CD4-positive, alpha-beta T cell (primary cell): Measurements from ENCODE around the gene MRPL12. TPM values are rescaled to one million over a fixed set of nuclear protein-coding genes. Genes with fewer than 3 reads are reported as not detected.

Experiments
- ATAC-seq: fragments of 200-7000 bp; cut with Tn5 transposase; one replicate; pipeline ENCODE4 v1.10.0; 2022; ENCODE audit warnings: mild to moderate bottlenecking; ENCODE audit not compliant: poor library complexity
- CTCF ChIA-PET: fragments of 350-600 bp; sonication (Branson Sonifier 250); formaldehyde crosslinking; loops from one replicate; lab custom pipeline; 2021; ENCODE audit warnings: antibody characterized with exemption, inconsistent platforms; lab: Charles Lee
- POLR2A ChIA-PET: fragments of 350-600 bp; sonication (Branson Sonifier 250); formaldehyde crosslinking; loops from one replicate; lab custom pipeline; 2021; ENCODE audit warnings: antibody characterized with exemption, inconsistent platforms; lab: Charles Lee
- DNase-seq, 14 experiments: peaks; one replicate each; pipeline ENCODE4 v3.0.0-alpha.2; 2013 to 2020; ENCODE audit warnings: mixed read lengths in 2 of 14
- H3K27ac ChIP-seq, 2 donors: one replicate each; pipeline versions ENCODE4 v1.5.1 to v1.7.0; 2013; ENCODE audit warnings: low read length in 2 of 2, low read depth in 1 of 2, mild to moderate bottlenecking in 1 of 2
- H3K27me3 ChIP-seq, 2 experiments: 1 replicate in 1 of 2; 2 replicates in 1 of 2; pipeline versions ENCODE4 v1.6.1 to v1.7.0; 2013; ENCODE audit warnings: low read length in 2 of 2, control low read depth in 1 of 2, mild to moderate bottlenecking in 1 of 2, moderate library complexity in 1 of 2; ENCODE audit not compliant: insufficient read depth in 2 of 2, control insufficient read depth in 1 of 2
- H3K36me3 ChIP-seq: one replicate; pipeline ENCODE4 v1.6.1; 2013; ENCODE audit warnings: low read length, control low read depth; ENCODE audit not compliant: insufficient read depth
- H3K4me1 ChIP-seq: one replicate; pipeline ENCODE4 v1.6.1; 2013; ENCODE audit warnings: low read length, control low read depth; ENCODE audit not compliant: insufficient read depth
- H3K4me3 ChIP-seq: one replicate; pipeline ENCODE4 v1.5.1; 2013; ENCODE audit warnings: mild to moderate bottlenecking, low read length, moderate library complexity
- H3K9me3 ChIP-seq, 2 experiments: 1 replicate in 1 of 2; 2 replicates in 1 of 2; pipeline versions ENCODE4 v1.6.1 to v1.7.0; 2013; ENCODE audit warnings: low read length in 2 of 2, mild to moderate bottlenecking in 2 of 2, control low read depth in 1 of 2, moderate library complexity in 1 of 2; ENCODE audit not compliant: control insufficient read depth in 1 of 2, insufficient read depth in 1 of 2
- H3K27ac Mint-ChIP-seq: one replicate; pipeline ENCODE4 v1.8.0; 2020; ENCODE audit warnings: mixed read lengths
- H3K27me3 Mint-ChIP-seq: one replicate; pipeline ENCODE4 v1.8.0; 2021; ENCODE audit warnings: mixed read lengths
- H3K36me3 Mint-ChIP-seq: one replicate; pipeline ENCODE4 v1.8.0; 2021; ENCODE audit warnings: low read depth, mixed read lengths
- H3K4me1 Mint-ChIP-seq: one replicate; pipeline ENCODE4 v1.8.0; 2021; ENCODE audit warnings: low read depth, mixed read lengths
- H3K4me3 Mint-ChIP-seq: one replicate; pipeline ENCODE4 v1.8.0; 2020; ENCODE audit warnings: mild to moderate bottlenecking, mixed read lengths
- H3K9me3 Mint-ChIP-seq: one replicate; pipeline ENCODE4 v1.8.0; 2020; ENCODE audit warnings: mixed read lengths
- intact Hi-C, 2 experiments: fragments of 100-400 bp; cut with DNase I in 1 of 2; cut with micrococcal nuclease in 1 of 2; formaldehyde crosslinking; loops; one replicate each; pipeline versions ENCODE4 v1.15.1 to v1.9.0; 2023 to 2025; cut with DNase I, micrococcal nuclease
- total RNA-seq, 174 experiments: library from RNA in 2 of 174; stranded (reverse) in 2 of 174; gene quantifications; one replicate each; pipeline ENCODE4 v1.2.3 and lab custom pipeline; 2021 to 2026
- TF ChIP-seq, protein P1 (sequence below): fragments of 200-600 bp; IDR thresholded peaks from one replicate; pipeline ENCODE4 v1.8.0; 2022; ENCODE audit warnings: antibody characterized with exemption, mild to moderate bottlenecking

MRPL12 gene
- total RNA-seq, 2 experiments from 2014 or later = 26.2 to 26.5 TPM

- TF ChIP-seq, protein P1, sequence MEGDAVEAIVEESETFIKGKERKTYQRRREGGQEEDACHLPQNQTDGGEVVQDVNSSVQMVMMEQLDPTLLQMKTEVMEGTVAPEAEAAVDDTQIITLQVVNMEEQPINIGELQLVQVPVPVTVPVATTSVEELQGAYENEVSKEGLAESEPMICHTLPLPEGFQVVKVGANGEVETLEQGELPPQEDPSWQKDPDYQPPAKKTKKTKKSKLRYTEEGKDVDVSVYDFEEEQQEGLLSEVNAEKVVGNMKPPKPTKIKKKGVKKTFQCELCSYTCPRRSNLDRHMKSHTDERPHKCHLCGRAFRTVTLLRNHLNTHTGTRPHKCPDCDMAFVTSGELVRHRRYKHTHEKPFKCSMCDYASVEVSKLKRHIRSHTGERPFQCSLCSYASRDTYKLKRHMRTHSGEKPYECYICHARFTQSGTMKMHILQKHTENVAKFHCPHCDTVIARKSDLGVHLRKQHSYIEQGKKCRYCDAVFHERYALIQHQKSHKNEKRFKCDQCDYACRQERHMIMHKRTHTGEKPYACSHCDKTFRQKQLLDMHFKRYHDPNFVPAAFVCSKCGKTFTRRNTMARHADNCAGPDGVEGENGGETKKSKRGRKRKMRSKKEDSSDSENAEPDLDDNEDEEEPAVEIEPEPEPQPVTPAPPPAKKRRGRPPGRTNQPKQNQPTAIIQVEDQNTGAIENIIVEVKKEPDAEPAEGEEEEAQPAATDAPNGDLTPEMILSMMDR = no peak
- no peaks in the 10 kb centered on the region for H3K9me3 ChIP-seq
- ATAC-seq (no peak), DNase-seq (no peak)
- H3K27ac Mint-ChIP-seq = peak overlapping the region; percentile 81
- H3K4me3 ChIP-seq = peak overlapping the region; percentile 98
- H3K4me1 Mint-ChIP-seq = peaks cover 24% of the 10 kb centered on the region
- H3K36me3 Mint-ChIP-seq = peaks cover 39% of the 10 kb centered on the region
- no peaks in the 10 kb centered on the region for H3K9me3 Mint-ChIP-seq
- H3K27me3 ChIP-seq = no peaks in the 10 kb centered on the region
- H3K4me3 Mint-ChIP-seq = peak overlapping the region; percentile 100
- H3K4me1 ChIP-seq = peaks cover 49% of the 10 kb centered on the region
- no peaks in the 10 kb centered on the region for H3K27me3 Mint-ChIP-seq
- peaks cover 25% of the 10 kb centered on the region for H3K36me3 ChIP-seq
- ChIA-PET POLR2A (interaction anchor here (0.9 to 2.8 kb wide), 11 partner anchors 8 to 178 kb away, joined by 3 to 25 read pairs (median 7); partner anchors contain the start of genes CCDC137, FAAP100, MCRIP1 and NPLOC4), CTCF (no interaction called here)
- H3K27ac ChIP-seq = no peak overlapping the region
- intact Hi-C loops = loop anchor here (1.0 to 5.0 kb wide), 4 partner anchors 16 to 180 kb away; partner anchors contain the start of genes CCDC137 (in 1 of the 2), NPLOC4 (in 1 of the 2), OXLD1 (in 1 of the 2) and P4HB (in 1 of the 2)
Measured at GRCh38 chr17:81682565-81683207, 20.5 kb upstream of the MRPL12 start.

DNA sequence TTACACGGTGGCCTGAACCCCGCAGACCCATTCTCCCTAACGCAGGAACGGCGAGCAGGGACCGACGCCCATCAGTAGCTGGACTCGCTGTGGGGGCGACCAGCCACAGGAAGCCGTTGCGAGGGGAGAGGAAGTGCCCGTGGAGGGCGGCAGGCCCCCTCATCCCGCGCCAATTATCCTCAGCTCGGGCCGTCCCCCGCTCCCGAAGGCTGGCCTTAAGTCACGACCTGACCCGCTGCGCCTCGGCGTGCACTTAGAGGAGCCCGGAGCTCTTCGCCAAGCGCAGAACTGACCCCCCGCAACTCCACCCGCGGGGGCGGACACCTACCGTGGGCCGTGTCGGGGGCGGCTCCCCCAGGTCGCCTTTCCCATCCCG lies 20.0 kb upstream of the MRPL12 start:
- Histone ChIP-seq H3K4me3 (peak overlapping the region; percentile 98), H3K4me1 (peaks cover 51% of the 10 kb centered on the region), H3K36me3 (peaks cover 30% of the 10 kb centered on the region), H3K27ac (peak overlapping the region; percentile 67 to 69), H3K9me3 (no peaks in the 10 kb centered on the region), H3K27me3 (no peaks in the 10 kb centered on the region)
- H3K4me3 Mint-ChIP-seq = peak overlapping the region; percentile 100
- H3K36me3 Mint-ChIP-seq = peaks cover 42% of the 10 kb centered on the region
- no peaks in the 10 kb centered on the region for H3K27me3 Mint-ChIP-seq
- DNase-seq (peak in 1 of 14 experiments; percentile 12), ATAC-seq (no peak)
- intact Hi-C loops = loop anchor here (1.0 to 5.0 kb wide), 4 partner anchors 17 to 179 kb away; partner anchors contain the start of genes CCDC137 (in 1 of the 2), NPLOC4 (in 1 of the 2), OXLD1 (in 1 of the 2) and P4HB (in 1 of the 2)
- TF ChIP-seq, protein P1 = no peak
- CTCF ChIA-PET = interaction anchor here (0.9 to 1.6 kb wide), 3 partner anchors 19 to 186 kb away, joined by 3 to 5 read pairs (median 3); no protein-coding TSS in a partner anchor
- POLR2A ChIA-PET = interaction anchor here (0.9 to 4.0 kb wide), 18 partner anchors 9 to 444 kb away, joined by 3 to 43 read pairs (median 4); partner anchors contain the start of genes CCDC137, CENPX, FAAP100 and LRRC45
- H3K27ac Mint-ChIP-seq = peak overlapping the region; percentile 81
- peaks cover 24% of the 10 kb centered on the region for H3K4me1 Mint-ChIP-seq
- H3K9me3 Mint-ChIP-seq = no peaks in the 10 kb centered on the region

DNA sequence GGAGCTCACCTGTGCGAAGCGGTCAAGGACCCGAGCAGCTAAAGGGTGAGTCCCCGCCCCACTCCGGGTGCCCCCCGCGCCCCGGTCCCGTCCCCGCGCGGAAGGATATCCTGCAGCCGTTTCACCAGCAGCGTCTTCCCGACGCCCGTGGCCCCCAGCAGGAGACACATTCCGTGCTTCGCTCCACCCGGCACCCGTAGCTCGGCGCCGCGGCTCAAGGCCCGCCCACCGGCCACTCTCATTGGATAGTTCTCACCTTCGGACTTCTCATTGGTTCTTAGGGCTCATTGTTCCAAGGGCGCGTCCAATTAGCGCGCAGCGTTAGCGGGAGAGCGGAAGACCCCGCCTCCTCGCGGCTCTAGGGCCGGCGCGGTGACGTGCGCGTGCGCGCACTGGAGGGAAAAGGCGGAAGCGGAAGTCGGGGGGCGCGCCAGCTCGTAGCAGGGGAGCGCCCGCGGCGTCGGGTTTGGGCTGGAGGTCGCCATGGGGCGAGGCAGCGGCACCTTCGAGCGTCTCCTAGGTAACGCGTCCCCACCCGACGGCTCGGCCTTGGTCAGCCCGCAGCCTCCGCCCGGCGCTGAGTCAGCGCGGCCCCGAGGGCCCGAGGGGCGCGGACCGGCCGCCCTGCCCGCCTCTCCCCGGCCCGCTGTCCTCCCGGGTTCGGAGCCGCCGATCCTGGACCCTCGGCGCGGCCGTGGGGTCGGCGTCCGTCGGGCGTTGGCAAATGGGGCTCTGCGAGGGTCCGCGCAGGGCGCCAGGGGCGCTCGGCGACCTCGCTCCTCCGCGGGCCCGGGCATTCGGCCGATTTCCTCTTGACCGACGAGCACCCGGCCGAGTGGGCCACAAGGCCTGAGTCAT lies 19.4 kb upstream of the MRPL12 start, which contains the start of the genes ARL16 and HGS:
Gene ARL16 (minus strand): TSS at position 214 of the 858 bp plus-strand sequence. CDS start 44 bp downstream, at position 170.
Gene HGS (plus strand): TSS at position 428 of the 858 bp plus-strand sequence. CDS start 56 bp downstream, at position 484.
- H3K27ac ChIP-seq = peak within 1 kb of the TSS; percentile 67 to 69
- H3K9me3 ChIP-seq = no peaks in the 10 kb centered on the region
- Mint-ChIP-seq H3K27ac (peak within 1 kb of the TSS; percentile 81), H3K4me1 (peaks cover 24% of the 10 kb centered on the region), H3K4me3 (peak within 1 kb of the TSS; percentile 100), H3K9me3 (no peaks in the 10 kb centered on the region), H3K36me3 (peaks cover 46% of the 10 kb centered on the region), H3K27me3 (no peaks in the 10 kb centered on the region)
- ChIA-PET CTCF (interaction anchor here (0.6 to 1.6 kb wide), 4 partner anchors 18 to 186 kb away, joined by 3 to 5 read pairs (median 4); no protein-coding TSS in a partner anchor), POLR2A (interaction anchor here (0.6 to 4.0 kb wide), 20 partner anchors 9 to 933 kb away, joined by 3 to 43 read pairs (median 4); partner anchors contain the start of genes ACTG1, CCDC137, CENPX and FAAP100)
- H3K4me3 ChIP-seq = peak within 1 kb of the TSS; percentile 98
- no peaks in the 10 kb centered on the region for H3K27me3 ChIP-seq
- H3K4me1 ChIP-seq = peaks cover 51% of the 10 kb centered on the region
- peaks cover 36% of the 10 kb centered on the region for H3K36me3 ChIP-seq
- intact Hi-C loops = loop anchor here (1.0 to 5.0 kb wide), 5 partner anchors 18 to 178 kb away; partner anchors contain the start of genes CCDC137 (in 1 of the 2), MRPL12 (in 1 of the 2), NPLOC4 (in 1 of the 2) and OXLD1 (in 1 of the 2)
- DNase-seq (peak; percentile 94 to 99 (median 96)), ATAC-seq (peak; percentile 99)
- TF ChIP-seq, protein P1 = no peak
